Measurements from ENCODE around the gene WDR38. TPM values are rescaled to one million over a fixed set of nuclear protein-coding genes. Genes with fewer than 3 reads are reported as not detected.

Gene WDR38
- polyA plus RNA-seq, 1 experiment: not detected

GRCh38 chr9:124894035-124894740 lies 40.9 kb downstream of the WDR38 start:
- Histone ChIP-seq H3K27ac (ENCODE audit: low read depth, low read length) (no peak overlapping the region), H3K9me3 (ENCODE audit: control insufficient read depth, insufficient read depth, low read length) (no peaks in the 10 kb centered on the region), H3K4me3 (ENCODE audit: low read depth, low read length) (no peak overlapping the region), H3K27me3 (ENCODE audit: control insufficient read depth, insufficient read depth, low read length) (no peaks in the 10 kb centered on the region)
- DNase-seq (ENCODE audit: low read depth, low spot score): no peak
- CTCF ChIA-PET: interaction anchor here (0.6 to 1.9 kb wide), 14 partner anchors 8 to 272 kb away, joined by 3 to 38 read pairs (median 4); partner anchors contain the start of genes NR6A1 and WDR38
- TF ChIP-seq, protein P1, sequence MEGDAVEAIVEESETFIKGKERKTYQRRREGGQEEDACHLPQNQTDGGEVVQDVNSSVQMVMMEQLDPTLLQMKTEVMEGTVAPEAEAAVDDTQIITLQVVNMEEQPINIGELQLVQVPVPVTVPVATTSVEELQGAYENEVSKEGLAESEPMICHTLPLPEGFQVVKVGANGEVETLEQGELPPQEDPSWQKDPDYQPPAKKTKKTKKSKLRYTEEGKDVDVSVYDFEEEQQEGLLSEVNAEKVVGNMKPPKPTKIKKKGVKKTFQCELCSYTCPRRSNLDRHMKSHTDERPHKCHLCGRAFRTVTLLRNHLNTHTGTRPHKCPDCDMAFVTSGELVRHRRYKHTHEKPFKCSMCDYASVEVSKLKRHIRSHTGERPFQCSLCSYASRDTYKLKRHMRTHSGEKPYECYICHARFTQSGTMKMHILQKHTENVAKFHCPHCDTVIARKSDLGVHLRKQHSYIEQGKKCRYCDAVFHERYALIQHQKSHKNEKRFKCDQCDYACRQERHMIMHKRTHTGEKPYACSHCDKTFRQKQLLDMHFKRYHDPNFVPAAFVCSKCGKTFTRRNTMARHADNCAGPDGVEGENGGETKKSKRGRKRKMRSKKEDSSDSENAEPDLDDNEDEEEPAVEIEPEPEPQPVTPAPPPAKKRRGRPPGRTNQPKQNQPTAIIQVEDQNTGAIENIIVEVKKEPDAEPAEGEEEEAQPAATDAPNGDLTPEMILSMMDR (IDR thresholded peaks at IDR 0.05; ENCODE audit: low read depth, low read length): no peak
- POLR2A ChIA-PET: no interaction called here

- CTCF ChIA-PET: interaction anchor here (0.6 to 1.9 kb wide), 10 partner anchors 10 to 272 kb away, joined by 3 to 38 read pairs (median 3); partner anchors contain the start of genes NR6A1 and WDR38
- no peak for DNase-seq (ENCODE audit: low read depth, low spot score)
- Histone ChIP-seq H3K27ac (ENCODE audit: low read depth, low read length) (no peak overlapping the region), H3K9me3 (ENCODE audit: control insufficient read depth, insufficient read depth, low read length) (no peaks in the 10 kb centered on the region), H3K4me3 (ENCODE audit: low read depth, low read length) (no peak overlapping the region), H3K27me3 (ENCODE audit: control insufficient read depth, insufficient read depth, low read length) (no peaks in the 10 kb centered on the region)
- POLR2A ChIA-PET: no interaction called here
- TF ChIP-seq, protein P1 (IDR thresholded peaks at IDR 0.05; ENCODE audit: low read depth, low read length): peak; percentile 70
Observed at GRCh38 chr9:124894741-124895170, 41.5 kb downstream of the WDR38 start.

DNA sequence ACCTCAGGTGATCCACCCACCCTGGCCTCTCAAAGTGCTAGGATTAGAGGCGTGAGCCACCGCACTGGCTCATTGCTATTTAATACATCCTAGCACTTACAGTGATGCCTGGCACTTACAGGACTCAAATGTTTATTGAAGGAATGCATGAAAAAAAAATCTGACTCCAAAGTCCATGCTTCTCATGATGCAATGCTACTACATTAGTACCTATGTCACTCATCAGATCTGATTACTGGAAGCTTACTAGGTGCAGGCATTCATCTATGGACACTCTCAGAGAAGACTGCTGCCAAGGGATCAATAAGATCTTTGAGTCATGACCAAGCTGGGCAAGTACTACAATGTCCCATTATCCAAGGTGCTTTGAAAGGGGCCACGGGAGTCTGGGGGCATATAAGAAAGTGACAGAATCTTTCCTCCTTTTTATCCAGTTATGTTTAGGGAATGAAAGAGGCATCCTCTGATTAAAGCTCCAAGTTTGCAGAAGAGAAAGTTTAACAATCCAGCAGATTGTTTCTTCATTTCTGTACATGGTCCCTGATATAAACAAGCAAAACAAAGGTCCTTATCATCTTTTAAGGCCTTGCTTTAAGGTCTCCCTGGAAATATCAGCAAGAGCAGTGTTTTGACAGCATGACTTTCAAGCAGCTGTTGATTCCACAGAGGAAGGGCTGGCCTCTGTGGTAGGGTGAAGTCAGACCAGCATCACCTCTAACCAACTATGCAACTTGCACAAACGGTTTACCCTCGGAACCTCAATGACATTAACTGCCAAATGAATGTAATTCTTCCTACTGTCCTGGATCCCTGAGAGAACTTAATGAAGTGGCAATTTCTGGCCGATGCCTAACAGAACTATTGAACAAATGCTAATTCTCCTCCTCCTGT lies 44.6 kb downstream of the WDR38 start:
- no peak overlapping the region for H3K27ac ChIP-seq (ENCODE audit: low read depth, low read length)
- no peak for DNase-seq (ENCODE audit: low read depth, low spot score)
- ChIA-PET CTCF (no interaction called here), POLR2A (no interaction called here)
- TF ChIP-seq, protein P1 (IDR thresholded peaks at IDR 0.05; ENCODE audit: low read depth, low read length): no peak
- H3K4me3 ChIP-seq (ENCODE audit: low read depth, low read length): no peak overlapping the region
- H3K9me3 ChIP-seq (ENCODE audit: control insufficient read depth, insufficient read depth, low read length): no peaks in the 10 kb centered on the region
- no peaks in the 10 kb centered on the region for H3K27me3 ChIP-seq (ENCODE audit: control insufficient read depth, insufficient read depth, low read length)

DNA sequence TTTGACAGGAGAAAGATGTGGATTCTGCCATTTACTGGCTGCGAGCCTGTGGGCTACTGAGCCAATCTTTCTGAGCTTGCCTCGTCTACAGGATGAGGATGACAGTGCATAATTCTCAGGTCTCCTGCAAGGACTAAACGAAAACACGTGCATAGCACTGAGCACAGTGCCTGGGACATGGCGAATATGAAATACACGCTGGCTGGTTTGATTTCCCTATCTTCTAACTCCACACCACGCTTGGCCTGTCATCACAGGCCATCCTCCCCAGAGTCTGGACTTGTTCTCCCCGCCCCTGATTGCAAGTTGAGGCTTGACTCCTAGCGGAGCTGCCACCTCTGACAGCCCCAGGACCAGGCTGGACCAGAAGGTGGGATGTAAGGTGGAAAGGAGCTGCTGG lies 46.6 kb downstream of the WDR38 start:
- no peak for DNase-seq (ENCODE audit: low read depth, low spot score)
- H3K27me3 ChIP-seq (ENCODE audit: control insufficient read depth, insufficient read depth, low read length): no peaks in the 10 kb centered on the region
- ChIA-PET CTCF (no interaction called here), POLR2A (no interaction called here)
- no peak overlapping the region for H3K4me3 ChIP-seq (ENCODE audit: low read depth, low read length)
- H3K9me3 ChIP-seq (ENCODE audit: control insufficient read depth, insufficient read depth, low read length): no peaks in the 10 kb centered on the region
- TF ChIP-seq, protein P1 (IDR thresholded peaks at IDR 0.05; ENCODE audit: low read depth, low read length): no peak
- peak overlapping the region; percentile 21 for H3K27ac ChIP-seq (ENCODE audit: low read depth, low read length)

GRCh38 chr9:124906966-124907365 lies 53.7 kb downstream of the WDR38 start:
- no peaks in the 10 kb centered on the region for H3K9me3 ChIP-seq (ENCODE audit: control insufficient read depth, insufficient read depth, low read length)
- no peak overlapping the region for H3K4me3 ChIP-seq (ENCODE audit: low read depth, low read length)
- H3K27ac ChIP-seq (ENCODE audit: low read depth, low read length): no peak overlapping the region
- no peaks in the 10 kb centered on the region for H3K27me3 ChIP-seq (ENCODE audit: control insufficient read depth, insufficient read depth, low read length)
- TF ChIP-seq, protein P1 (IDR thresholded peaks at IDR 0.05; ENCODE audit: low read depth, low read length): no peak
- ChIA-PET POLR2A (no interaction called here), CTCF (no interaction called here)
- DNase-seq (ENCODE audit: low read depth, low spot score): no peak
